Karpas-422 (cell line): ENCODE data around the gene MAP4K1. TPM values are rescaled to one million over a fixed set of nuclear protein-coding genes. Genes with fewer than 3 reads are reported as not detected.
"Not testable (repeated sequence)": the region's sequence is repeated elsewhere in the genome, so short reads cannot be mapped to it uniquely, and the experiment has no call there.

Experiments used
- DNase-seq: peaks from one replicate; pipeline ENCODE4 v3.0.0-alpha.2; 2015
- H2AFZ ChIP-seq: fragments of 200-600 bp; sonication (generic); 2 replicates; pipeline ENCODE4 v1.6.1; 2014; ENCODE audit warnings: antibody characterized with exemption, low read length, mixed read lengths
- H3K27ac ChIP-seq: fragments of 200-600 bp; sonication (generic); 2 replicates; pipeline ENCODE4 v1.5.1; 2014; ENCODE audit warnings: mild to moderate bottlenecking, low read length, moderate library complexity
- H3K27me3 ChIP-seq: fragments of 200-600 bp; sonication (generic); 2 replicates; pipeline ENCODE4 v1.6.1; 2014; ENCODE audit warnings: low read length, mixed read lengths
- H3K36me3 ChIP-seq: fragments of 200-600 bp; sonication (generic); 2 replicates; pipeline ENCODE4 v1.6.1; 2014; ENCODE audit warnings: low read length, mixed read lengths; ENCODE audit not compliant: insufficient read depth
- H3K4me1 ChIP-seq: fragments of 200-600 bp; sonication (generic); 2 replicates; pipeline ENCODE4 v1.6.1; 2014; ENCODE audit warnings: mild to moderate bottlenecking, low read length, mixed read lengths
- H3K4me2 ChIP-seq: fragments of 200-600 bp; sonication (generic); 2 replicates; pipeline ENCODE4 v1.6.1; 2014; ENCODE audit warnings: low read length, low read depth, mild to moderate bottlenecking; ENCODE audit not compliant: poor library complexity, severe bottlenecking
- H3K4me3 ChIP-seq: fragments of 200-600 bp; sonication (generic); 2 replicates; pipeline ENCODE4 v1.5.1; 2014; ENCODE audit warnings: mild to moderate bottlenecking, antibody characterized with exemption, low read length, mixed read lengths
- H3K79me2 ChIP-seq: fragments of 200-600 bp; sonication (generic); 2 replicates; pipeline ENCODE4 v1.6.1; 2014; ENCODE audit warnings: mild to moderate bottlenecking, low read length, mixed read lengths
- H3K9ac ChIP-seq: fragments of 200-600 bp; sonication (generic); 2 replicates; pipeline ENCODE4 v1.6.0; 2014; ENCODE audit warnings: low read length
- H3K9me2 ChIP-seq: fragments of 200-600 bp; sonication (generic), shearing (Covaris generic); replicated peaks from 2 replicates; pipeline ENCODE4 v1.6.0; 2014; ENCODE audit warnings: mild to moderate bottlenecking, low read length, moderate library complexity; ENCODE audit not compliant: insufficient read depth
- H3K9me3 ChIP-seq: fragments of 300-700, 200-600 bp; sonication (generic); 2 replicates; pipeline ENCODE4 v1.6.1; 2014; ENCODE audit warnings: low read length, mixed read lengths
- H4K20me1 ChIP-seq: fragments of 200-600 bp; sonication (generic); 2 replicates; pipeline ENCODE4 v1.6.1; 2014; ENCODE audit warnings: mild to moderate bottlenecking, antibody characterized with exemption, low read length, low read depth; ENCODE audit not compliant: insufficient read depth
- total RNA-seq: library from RNA; depleted of rRNA; stranded (reverse); fragments of >200 nt; shearing (Covaris generic); gene quantifications from 2 replicates; pipeline ENCODE4 v1.2.3, GENCODE V29; 2014; ENCODE audit warnings: low replicate concordance

MAP4K1 gene
- total RNA-seq, 1 experiment from 2014 or later, result 262 TPM

GRCh38 chr19:38583985-38584305, 33.8 kb downstream of the MAP4K1 start:
- Histone ChIP-seq H3K4me1 (peaks cover 22% of the 10 kb centered on the region), H3K9me2 (no peaks in the 10 kb centered on the region), H3K4me3 (no peak overlapping the region), H2AFZ (peak overlapping the region; percentile 25; the same call in 1 of the 2 replicates), H3K79me2 (no peaks in the 10 kb centered on the region), H3K27ac (peak overlapping the region; percentile 56), H3K27me3 (no peaks in the 10 kb centered on the region), H3K36me3 (peaks cover 6% of the 10 kb centered on the region; the same call in 1 of the 2 replicates), H3K9ac (peak overlapping the region; percentile 43), H4K20me1 (no peaks in the 10 kb centered on the region), H3K4me2 (peak overlapping the region; percentile 9), H3K9me3 (no peaks in the 10 kb centered on the region)
- no peak for DNase-seq

GRCh38 chr19:38583219-38583984, 34.4 kb downstream of the MAP4K1 start:
- H3K36me3 ChIP-seq, result peaks cover 6% of the 10 kb centered on the region; the same call in 1 of the 2 replicates
- no peak overlapping the region for H3K4me3 ChIP-seq
- H3K4me2 ChIP-seq, result peak overlapping the region; percentile 9
- H4K20me1 ChIP-seq, result no peaks in the 10 kb centered on the region
- H3K27ac ChIP-seq, result peak overlapping the region; percentile 56
- no peaks in the 10 kb centered on the region for H3K27me3 ChIP-seq
- no peaks in the 10 kb centered on the region for H3K9me3 ChIP-seq
- no peaks in the 10 kb centered on the region for H3K9me2 ChIP-seq
- peak overlapping the region; percentile 43 for H3K9ac ChIP-seq
- peak overlapping the region; percentile 25; the same call in 1 of the 2 replicates for H2AFZ ChIP-seq
- peaks cover 22% of the 10 kb centered on the region for H3K4me1 ChIP-seq
- H3K79me2 ChIP-seq, result no peaks in the 10 kb centered on the region
- DNase-seq, result peak; percentile 63

- Histone ChIP-seq H2AFZ (no peak overlapping the region), H3K9me3 (no peaks in the 10 kb centered on the region), H3K79me2 (no peaks in the 10 kb centered on the region), H3K4me3 (no peak overlapping the region), H3K27ac (no peak overlapping the region), H3K9me2 (no peaks in the 10 kb centered on the region), H3K9ac (no peak overlapping the region), H3K27me3 (no peaks in the 10 kb centered on the region), H3K4me2 (no peak overlapping the region), H3K4me1 (peaks cover 19% of the 10 kb centered on the region), H3K36me3 (no peaks in the 10 kb centered on the region), H4K20me1 (no peaks in the 10 kb centered on the region)
- DNase-seq, result no peak
These were observed 37.7 kb downstream of the MAP4K1 start for GRCh38 chr19:38580080-38580479.

GRCh38 chr19:38579304-38579703, 38.4 kb downstream of the MAP4K1 start:
- not testable (repeated sequence) for H3K4me3 ChIP-seq, H3K4me2 ChIP-seq, DNase-seq

GRCh38 chr19:38577826-38578225, 39.9 kb downstream of the MAP4K1 start:
- DNase-seq, result no peak

More at GRCh38 chr19:38579304-38579703, 38.4 kb downstream of the MAP4K1 start:
- peaks cover 21% of the 10 kb centered on the region for H3K4me1 ChIP-seq
- H3K36me3 ChIP-seq, H3K9me3 ChIP-seq, H4K20me1 ChIP-seq, H3K27ac ChIP-seq, H3K9ac ChIP-seq, H3K79me2 ChIP-seq, H2AFZ ChIP-seq, H3K9me2 ChIP-seq, H3K27me3 ChIP-seq: not testable (repeated sequence)

GRCh38 chr19:38571682-38572081, 46.1 kb downstream of the MAP4K1 start:
- H3K4me1 ChIP-seq, result peaks cover 17% of the 10 kb centered on the region
- H4K20me1 ChIP-seq, result no peaks in the 10 kb centered on the region
- peak; percentile 56 for DNase-seq
- H2AFZ ChIP-seq, result no peak overlapping the region
- H3K36me3 ChIP-seq, result no peaks in the 10 kb centered on the region
- no peaks in the 10 kb centered on the region for H3K9me2 ChIP-seq
- no peaks in the 10 kb centered on the region for H3K79me2 ChIP-seq
- no peaks in the 10 kb centered on the region for H3K9me3 ChIP-seq
- H3K4me2 ChIP-seq, result no peak overlapping the region
- H3K4me3 ChIP-seq, result no peak overlapping the region
- no peak overlapping the region for H3K27ac ChIP-seq
- H3K9ac ChIP-seq, result no peak overlapping the region
- no peaks in the 10 kb centered on the region for H3K27me3 ChIP-seq

More at GRCh38 chr19:38577826-38578225, 39.9 kb downstream of the MAP4K1 start:
- no peaks in the 10 kb centered on the region for H3K36me3 ChIP-seq
- no peaks in the 10 kb centered on the region for H3K9me3 ChIP-seq
- no peak overlapping the region for H3K27ac ChIP-seq
- H2AFZ ChIP-seq, result no peak overlapping the region
- no peaks in the 10 kb centered on the region for H4K20me1 ChIP-seq
- H3K27me3 ChIP-seq, result no peaks in the 10 kb centered on the region
- no peaks in the 10 kb centered on the region for H3K9me2 ChIP-seq
- H3K9ac ChIP-seq, result no peak overlapping the region
- peaks cover 11% of the 10 kb centered on the region for H3K4me1 ChIP-seq
- no peak overlapping the region for H3K4me2 ChIP-seq
- no peaks in the 10 kb centered on the region for H3K79me2 ChIP-seq
- H3K4me3 ChIP-seq, result no peak overlapping the region

- no peak overlapping the region for H3K4me2 ChIP-seq
- DNase-seq, result no peak
- H3K27me3 ChIP-seq, result no peaks in the 10 kb centered on the region
- H3K4me3 ChIP-seq, result no peak overlapping the region
- no peaks in the 10 kb centered on the region for H4K20me1 ChIP-seq
- H3K9ac ChIP-seq, result no peak overlapping the region
- no peak overlapping the region for H2AFZ ChIP-seq
- H3K4me1 ChIP-seq, result peaks cover 18% of the 10 kb centered on the region
- H3K36me3 ChIP-seq, result no peaks in the 10 kb centered on the region
- no peak overlapping the region for H3K27ac ChIP-seq
- no peaks in the 10 kb centered on the region for H3K79me2 ChIP-seq
- H3K9me2 ChIP-seq, result no peaks in the 10 kb centered on the region
- H3K9me3 ChIP-seq, result no peaks in the 10 kb centered on the region
These were observed 48.3 kb downstream of the MAP4K1 start for GRCh38 chr19:38569368-38569983.

GRCh38 chr19:38565691-38566105, 52.1 kb downstream of the MAP4K1 start:
- Histone ChIP-seq H2AFZ (peak overlapping the region; percentile 53; the same call in 1 of the 2 replicates), H3K36me3 (no peaks in the 10 kb centered on the region), H3K27ac (no peak overlapping the region), H3K27me3 (no peaks in the 10 kb centered on the region), H3K4me2 (peak overlapping the region; percentile 67), H3K9me2 (no peaks in the 10 kb centered on the region), H3K9me3 (no peaks in the 10 kb centered on the region), H3K9ac (peak overlapping the region; percentile 61), H3K4me1 (peaks cover 39% of the 10 kb centered on the region), H3K4me3 (peak overlapping the region; percentile 58), H4K20me1 (no peaks in the 10 kb centered on the region), H3K79me2 (no peaks in the 10 kb centered on the region)
- no peak for DNase-seq
